NT2/D1 (cell line): ENCODE results near the gene SLC22A15.

Experiments
- SUZ12 ChIP-seq: IDR thresholded peaks from 2 replicates; pipeline ENCODE4 v1.6.1; 2011; ENCODE audit not compliant: insufficient read length, insufficient read depth; ENCODE audit errors: extremely low read depth
- YY1 ChIP-seq: IDR thresholded peaks from 2 replicates; pipeline ENCODE4 v1.6.1; 2011; ENCODE audit not compliant: insufficient read length, insufficient read depth

GRCh38 chr1:116006486-116006964 lies 30.2 kb downstream of the SLC22A15 start:
- no peak for TF ChIP-seq YY1
- TF ChIP-seq SUZ12, result no peak
